Measurements from ENCODE around the gene THOC2. TPM values are rescaled to one million over a fixed set of nuclear protein-coding genes. Genes with fewer than 3 reads are reported as not detected.

Gene THOC2
- total RNA-seq, 2 donors from 2014 or later = 98.0 to 101 TPM

GRCh38 chrX:123562342-123563146 is 170.3 kb downstream of the THOC2 start:
- Mint-ChIP-seq H3K36me3 (no peaks in the 10 kb centered on the region), H3K9me3 (no peaks in the 10 kb centered on the region), H3K27ac (no peak overlapping the region)
- DNase-seq (ENCODE audit: low spot score in 2 of 2) (no peak), ATAC-seq (no peak)

- DNase-seq (ENCODE audit: low spot score in 2 of 2) (no peak), ATAC-seq (no peak)
- no peaks in the 10 kb centered on the region for H3K9me3 Mint-ChIP-seq
- H3K36me3 Mint-ChIP-seq = no peaks in the 10 kb centered on the region
- no peak overlapping the region for H3K27ac Mint-ChIP-seq
Observed at GRCh38 chrX:123561439-123562215, 171.2 kb downstream of the THOC2 start.

- no peak for ATAC-seq
- DNase-seq (ENCODE audit: low spot score in 2 of 2) = no peak
- Mint-ChIP-seq H3K27ac (no peak overlapping the region), H3K9me3 (no peaks in the 10 kb centered on the region), H3K36me3 (no peaks in the 10 kb centered on the region)
Observed at GRCh38 chrX:123550829-123551228, 182.0 kb downstream of the THOC2 start.

Other genes with a start within 250 kb of the THOC2 start
- gene XIAP, start 127.0 kb upstream of the THOC2 start, total RNA-seq = 10 to 100 TPM; 20.2 to 36.0 TPM
- gene STAG2, start 228.7 kb upstream of the THOC2 start, total RNA-seq = 10 to 100 TPM; 81.9 to 95.2 TPM

Data from activated naive CD4-positive, alpha-beta T cell treated with anti-CD3 and anti-CD28 coated beads, Interleukin-2, amount 50 U/mL, for 72 hours (primary cell).